Epithelial cell of prostate (primary cell): ENCODE measurements around the gene DAO.
"Not testable (repeated sequence)": the region's sequence is repeated elsewhere in the genome, so short reads cannot be mapped to it uniquely, and the experiment has no call there.

Experiments used
- DNase-seq: peaks from one replicate; pipeline ENCODE4 v3.0.0-alpha.2; 2011; ENCODE audit warnings: low read depth, low spot score
- H3K27ac ChIP-seq: fragments of 450-650 bp; 2 replicates; pipeline ENCODE4 v1.5.1; 2017; ENCODE audit warnings: mild to moderate bottlenecking

Gene DAO

GRCh38 chr12:108866083-108866482 is 13.8 kb upstream of the DAO start:
- not testable (repeated sequence) for DNase-seq, H3K27ac ChIP-seq

GRCh38 chr12:108868781-108869180 is 11.1 kb upstream of the DAO start:
- H3K27ac ChIP-seq: no peak overlapping the region
- DNase-seq: no peak

GRCh38 chr12:108875280-108875679 is 4.6 kb upstream of the DAO start:
- no peak for DNase-seq
- H3K27ac ChIP-seq: no peak overlapping the region

- H3K27ac ChIP-seq: no peak overlapping the region
- DNase-seq: no peak
Observed at GRCh38 chr12:108875682-108876361, 4.1 kb upstream of the DAO start.

- H3K27ac ChIP-seq: no peak overlapping the region
- no peak for DNase-seq
Observed at GRCh38 chr12:108876550-108876949, 3.3 kb upstream of the DAO start.

GRCh38 chr12:108881953-108882352 is 2.1 kb downstream of the DAO start:
- H3K27ac ChIP-seq: peak overlapping the region; percentile 23
- DNase-seq: peak; percentile 57

GRCh38 chr12:108884116-108885012 is 4.5 kb downstream of the DAO start:
- no peak for DNase-seq
- no peak overlapping the region for H3K27ac ChIP-seq

- H3K27ac ChIP-seq: no peak overlapping the region
- no peak for DNase-seq
Observed at GRCh38 chr12:108886873-108887629, 7.2 kb downstream of the DAO start.

- no peak overlapping the region for H3K27ac ChIP-seq
- DNase-seq: no peak
Observed at GRCh38 chr12:108888031-108888430, 8.1 kb downstream of the DAO start.

GRCh38 chr12:108890208-108890607 is 10.3 kb downstream of the DAO start:
- no peak overlapping the region for H3K27ac ChIP-seq
- no peak for DNase-seq

- H3K27ac ChIP-seq: no peak overlapping the region
- no peak for DNase-seq
Observed at GRCh38 chr12:108895220-108895802, 15.4 kb downstream of the DAO start.

GRCh38 chr12:108896336-108896735 is 16.4 kb downstream of the DAO start:
- DNase-seq: no peak
- H3K27ac ChIP-seq: no peak overlapping the region

GRCh38 chr12:108896817-108897216 is 16.9 kb downstream of the DAO start:
- H3K27ac ChIP-seq: no peak overlapping the region
- DNase-seq: no peak

- H3K27ac ChIP-seq: no peak overlapping the region
Observed at GRCh38 chr12:108899145-108899544, 19.3 kb downstream of the DAO start.

GRCh38 chr12:108905725-108906124 is 25.8 kb downstream of the DAO start:
- DNase-seq: no peak
- H3K27ac ChIP-seq: no peak overlapping the region

More at GRCh38 chr12:108899145-108899544, 19.3 kb downstream of the DAO start:
- no peak for DNase-seq

GRCh38 chr12:108906971-108907370 is 27.1 kb downstream of the DAO start:
- no peak for DNase-seq
- H3K27ac ChIP-seq: peak overlapping the region; percentile 57

- peak; percentile 69 for DNase-seq
- H3K27ac ChIP-seq: peak overlapping the region; percentile 57
Observed at GRCh38 chr12:108907839-108908351, 28.0 kb downstream of the DAO start.

- H3K27ac ChIP-seq: no peak overlapping the region
- no peak for DNase-seq
Observed at GRCh38 chr12:108910336-108910735, 30.4 kb downstream of the DAO start.

- peak; percentile 16 for DNase-seq
Observed at GRCh38 chr12:108911915-108912314, 32.0 kb downstream of the DAO start.

GRCh38 chr12:108912361-108912760 is 32.5 kb downstream of the DAO start:
- H3K27ac ChIP-seq: no peak overlapping the region
- DNase-seq: no peak

More at GRCh38 chr12:108911915-108912314, 32.0 kb downstream of the DAO start:
- H3K27ac ChIP-seq: no peak overlapping the region
